Measurements from ENCODE around the gene WDR20.

- TF ChIP-seq CTCF (IDR thresholded peaks at IDR 0.05), result no peak
- TF ChIP-seq POLR2AphosphoS5 (IDR thresholded peaks at IDR 0.05), result no peak
Measured at GRCh38 chr14:102205560-102205959, 65.9 kb downstream of the WDR20 start.
